Tibial nerve (tissue), 4 donors: Measurements from ENCODE around the gene NCS1. TPM values are rescaled to one million over a fixed set of nuclear protein-coding genes. Genes with fewer than 3 reads are reported as not detected.

ENCODE experiments used
- DNase-seq, 2 donors: peaks; one replicate each; pipeline ENCODE4 v3.0.0-alpha.2; 2019; ENCODE audit warnings: low spot score in 2 of 2
- H3K27ac ChIP-seq, 4 donors: fragments of 200-600 bp; sonication (generic) in 3 of 4; one replicate each; pipeline ENCODE4 v1.5.1; 2017 to 2019; ENCODE audit warnings: mild to moderate bottlenecking in 1 of 4
- H3K27me3 ChIP-seq, 2 donors: fragments of 200-600 bp; sonication (generic) in 1 of 2; one replicate each; pipeline versions ENCODE4 v1.5.1 to v1.6.0; 2017 to 2019
- H3K36me3 ChIP-seq, 3 donors: fragments of 200-600 bp; sonication (generic); one replicate each; pipeline ENCODE4 v1.5.1; 2018 to 2019
- H3K4me1 ChIP-seq, 4 donors: fragments of 200-600 bp; sonication (generic) in 3 of 4; one replicate each; pipeline ENCODE4 v1.5.1; 2017 to 2019
- H3K4me3 ChIP-seq, 4 donors: fragments of 200-600 bp; sonication (generic) in 3 of 4; one replicate each; pipeline ENCODE4 v1.5.1; 2017 to 2019; ENCODE audit warnings: mild to moderate bottlenecking in 1 of 4, moderate library complexity in 1 of 4
- H3K9me3 ChIP-seq, 4 donors: fragments of 200-600 bp; sonication (generic) in 3 of 4; one replicate each; pipeline ENCODE4 v1.5.1; 2017 to 2019
- EP300 ChIP-seq, 2 donors: sonication (generic); formaldehyde crosslinking; IDR thresholded peaks; one replicate each; pipeline ENCODE4 v1.6.1; 2017; ENCODE audit warnings: antibody characterized with exemption in 2 of 2, mild to moderate bottlenecking in 1 of 2
- POLR2A ChIP-seq, 2 donors: fragments of 450-650 bp; IDR thresholded peaks; one replicate each; pipeline ENCODE4 v1.6.1; 2017; ENCODE audit warnings: antibody characterized with exemption in 2 of 2, mild to moderate bottlenecking in 2 of 2, moderate library complexity in 2 of 2
- WGBS, 2 donors: methylation state at CpG; one replicate each; pipeline ENCODE4 v1.1.5; 2018; 5-methylcytosine and 5-hydroxymethylcytosine counted together
- total RNA-seq, 4 donors: library from RNA; depleted of rRNA; stranded (reverse); fragments of >200 nt; gene quantifications; one replicate each; pipeline ENCODE4 v1.1.0, GENCODE V29; 2016
- TF ChIP-seq, protein P1 (sequence below), 5 experiments: fragments of 200-600 bp in 3 of 5; fragments of 450-650 bp in 2 of 5; sonication (generic) in 3 of 5; IDR thresholded peaks; one replicate each; pipeline ENCODE4 v1.5.1; 2016 to 2019; ENCODE audit warnings: antibody characterized with exemption in 5 of 5, mild to moderate bottlenecking in 3 of 5, moderate library complexity in 2 of 5

The NCS1 gene
- total RNA-seq, 4 donors from 2014 or later: 5.7 to 10.7 (median 9.7) TPM

DNA sequence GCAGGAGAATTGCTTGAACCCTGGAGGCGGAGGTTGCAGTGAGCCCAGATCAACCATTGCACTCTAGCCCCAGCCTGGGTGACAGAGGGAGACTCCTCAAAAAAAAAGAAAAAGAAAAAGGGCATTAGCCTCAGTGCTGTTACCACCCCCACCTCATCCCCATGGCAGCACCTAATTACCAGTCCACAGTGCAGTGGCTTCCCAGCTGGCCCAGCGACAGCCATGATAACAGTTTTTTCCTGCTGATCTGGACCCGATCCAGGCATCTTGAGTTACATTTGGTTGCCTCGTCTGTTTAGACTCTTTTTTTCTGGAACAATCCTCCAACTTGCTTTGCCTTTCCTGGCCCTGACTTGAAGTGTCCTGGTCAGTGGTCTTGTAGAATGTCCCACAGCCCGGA is 24.4 kb downstream of the NCS1 start:
- Histone ChIP-seq H3K27ac (no peak overlapping the region), H3K27me3 (no peaks in the 10 kb centered on the region), H3K4me1 (peaks cover 0 to 60% (median 5%) of the 10 kb centered on the region in 4 donors), H3K9me3 (no peaks in the 10 kb centered on the region), H3K36me3 (no peaks in the 10 kb centered on the region), H3K4me3 (no peak overlapping the region)
- no peak for DNase-seq
- TF ChIP-seq EP300 (IDR thresholded peaks at IDR 0.05) (no peak), POLR2A (IDR thresholded peaks at IDR 0.05) (no peak)
- TF ChIP-seq, protein P1, sequence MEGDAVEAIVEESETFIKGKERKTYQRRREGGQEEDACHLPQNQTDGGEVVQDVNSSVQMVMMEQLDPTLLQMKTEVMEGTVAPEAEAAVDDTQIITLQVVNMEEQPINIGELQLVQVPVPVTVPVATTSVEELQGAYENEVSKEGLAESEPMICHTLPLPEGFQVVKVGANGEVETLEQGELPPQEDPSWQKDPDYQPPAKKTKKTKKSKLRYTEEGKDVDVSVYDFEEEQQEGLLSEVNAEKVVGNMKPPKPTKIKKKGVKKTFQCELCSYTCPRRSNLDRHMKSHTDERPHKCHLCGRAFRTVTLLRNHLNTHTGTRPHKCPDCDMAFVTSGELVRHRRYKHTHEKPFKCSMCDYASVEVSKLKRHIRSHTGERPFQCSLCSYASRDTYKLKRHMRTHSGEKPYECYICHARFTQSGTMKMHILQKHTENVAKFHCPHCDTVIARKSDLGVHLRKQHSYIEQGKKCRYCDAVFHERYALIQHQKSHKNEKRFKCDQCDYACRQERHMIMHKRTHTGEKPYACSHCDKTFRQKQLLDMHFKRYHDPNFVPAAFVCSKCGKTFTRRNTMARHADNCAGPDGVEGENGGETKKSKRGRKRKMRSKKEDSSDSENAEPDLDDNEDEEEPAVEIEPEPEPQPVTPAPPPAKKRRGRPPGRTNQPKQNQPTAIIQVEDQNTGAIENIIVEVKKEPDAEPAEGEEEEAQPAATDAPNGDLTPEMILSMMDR (IDR thresholded peaks at IDR 0.05): no peak
- WGBS, 2 donors: 42 to 54% methylated on average over 5 of the region's 5 CpGs

DNA sequence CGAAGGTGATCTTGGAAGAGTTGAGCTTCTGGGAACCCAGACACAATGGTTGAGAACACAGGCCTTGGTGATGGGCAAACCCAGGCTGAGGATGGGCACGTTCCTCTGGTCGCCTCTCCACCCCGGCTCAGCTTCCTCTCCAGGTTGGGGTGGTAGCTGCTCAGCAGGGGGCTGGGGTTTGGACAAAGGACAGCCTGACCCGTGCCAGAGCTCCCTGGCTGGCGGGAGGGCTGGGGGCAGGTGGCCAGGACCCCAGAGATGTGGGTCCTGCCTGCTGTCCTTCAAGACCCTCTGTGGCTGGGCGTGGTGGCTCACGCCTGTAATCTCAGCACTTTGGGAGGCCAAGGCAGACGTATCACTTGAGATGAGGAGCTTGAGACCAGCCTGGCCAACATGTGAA is 25.2 kb downstream of the NCS1 start:
- WGBS, 2 donors: 86 to 95% methylated on average over 7 to 9 of the region's 9 CpGs
- Histone ChIP-seq H3K27ac (no peak overlapping the region), H3K27me3 (no peaks in the 10 kb centered on the region)

DNA sequence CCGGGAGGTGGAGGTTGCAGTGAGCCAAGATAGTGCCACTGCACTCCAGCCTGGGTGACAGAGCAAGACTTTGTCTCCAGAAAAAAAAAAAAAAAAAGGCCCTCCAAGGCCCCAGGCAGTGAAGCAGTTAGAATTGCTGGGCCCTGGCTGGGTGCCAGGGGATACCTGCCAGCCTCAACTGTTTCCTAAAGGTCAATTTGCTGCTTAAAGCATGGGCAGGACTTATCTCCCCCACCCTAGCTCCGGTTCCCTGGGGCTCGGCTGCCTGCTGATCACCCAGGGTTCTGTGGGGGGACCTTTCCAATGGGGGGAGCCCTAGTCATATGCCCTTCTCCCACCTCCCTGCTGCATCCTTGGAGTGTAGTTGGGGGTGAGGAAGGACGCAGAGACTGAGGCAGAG is 25.7 kb downstream of the NCS1 start:
- DNase-seq: no peak
- no peak for TF ChIP-seq POLR2A (IDR thresholded peaks at IDR 0.05)
- no peak for TF ChIP-seq EP300 (IDR thresholded peaks at IDR 0.05)
- TF ChIP-seq, protein P1 (IDR thresholded peaks at IDR 0.05): no peak
- no peaks in the 10 kb centered on the region for H3K36me3 ChIP-seq
- no peaks in the 10 kb centered on the region for H3K27me3 ChIP-seq
- H3K27ac ChIP-seq: no peak overlapping the region
- H3K4me1 ChIP-seq: peaks cover 0 to 60% (median 5%) of the 10 kb centered on the region in 4 donors
- H3K9me3 ChIP-seq: no peaks in the 10 kb centered on the region
- H3K4me3 ChIP-seq: no peak overlapping the region
- WGBS, 2 donors: 82 to 89% methylated on average over 4 of the region's 4 CpGs

More for the DNA sequence above, 25.2 kb downstream of the NCS1 start:
- Histone ChIP-seq H3K4me3 (no peak overlapping the region), H3K36me3 (no peaks in the 10 kb centered on the region), H3K4me1 (peaks cover 0 to 60% (median 5%) of the 10 kb centered on the region in 4 donors), H3K9me3 (no peaks in the 10 kb centered on the region)
- TF ChIP-seq EP300 (IDR thresholded peaks at IDR 0.05): no peak
- TF ChIP-seq, protein P1 (IDR thresholded peaks at IDR 0.05): no peak
- no peak for TF ChIP-seq POLR2A (IDR thresholded peaks at IDR 0.05)
- no peak for DNase-seq

DNA sequence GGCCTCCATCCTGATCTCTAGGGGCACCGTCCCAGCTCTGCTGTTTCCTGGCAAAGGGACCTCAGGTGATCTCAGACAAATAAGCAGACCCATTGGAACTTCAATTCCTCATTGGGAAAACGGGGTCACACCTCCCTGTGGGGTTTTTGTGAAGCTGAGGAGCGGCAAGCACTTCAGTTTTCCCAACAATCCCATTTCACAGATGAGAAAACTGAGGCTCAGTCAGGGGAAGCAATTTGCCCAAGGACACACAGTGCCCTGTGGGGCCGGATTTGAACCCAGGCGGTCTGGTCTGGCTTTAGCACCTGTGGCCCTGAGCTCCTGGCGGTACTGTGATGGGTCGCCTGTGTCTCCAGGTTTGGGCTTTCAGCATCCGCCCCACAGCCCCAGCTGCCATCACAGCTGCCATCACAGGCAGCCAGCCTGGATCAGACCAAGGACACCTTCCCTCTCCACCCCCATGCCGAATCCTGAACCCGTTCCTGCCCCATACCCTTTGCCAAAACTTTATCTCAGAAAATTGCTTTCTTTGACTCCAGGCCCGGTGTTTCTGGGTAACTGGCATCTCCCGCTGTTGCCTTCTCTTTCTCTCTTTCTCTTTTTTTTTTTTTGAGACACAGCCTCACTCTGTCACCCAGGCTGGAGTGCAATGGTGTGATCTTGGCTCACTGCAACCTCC is 26.4 kb downstream of the NCS1 start:
- TF ChIP-seq, protein P1 (IDR thresholded peaks at IDR 0.05): no peak
- TF ChIP-seq POLR2A (IDR thresholded peaks at IDR 0.05) (no peak), EP300 (IDR thresholded peaks at IDR 0.05) (no peak)
- H3K9me3 ChIP-seq: no peaks in the 10 kb centered on the region
- H3K27me3 ChIP-seq: no peaks in the 10 kb centered on the region
- H3K4me1 ChIP-seq: peaks cover 0 to 56% (median 5%) of the 10 kb centered on the region in 4 donors
- no peak for DNase-seq
- H3K4me3 ChIP-seq: no peak overlapping the region
- H3K27ac ChIP-seq: peak overlapping the region in 1 of 4 donors; percentile 43
- WGBS, 2 donors: 78 to 87% methylated on average over 11 to 12 of the region's 12 CpGs
- H3K36me3 ChIP-seq: no peaks in the 10 kb centered on the region

DNA sequence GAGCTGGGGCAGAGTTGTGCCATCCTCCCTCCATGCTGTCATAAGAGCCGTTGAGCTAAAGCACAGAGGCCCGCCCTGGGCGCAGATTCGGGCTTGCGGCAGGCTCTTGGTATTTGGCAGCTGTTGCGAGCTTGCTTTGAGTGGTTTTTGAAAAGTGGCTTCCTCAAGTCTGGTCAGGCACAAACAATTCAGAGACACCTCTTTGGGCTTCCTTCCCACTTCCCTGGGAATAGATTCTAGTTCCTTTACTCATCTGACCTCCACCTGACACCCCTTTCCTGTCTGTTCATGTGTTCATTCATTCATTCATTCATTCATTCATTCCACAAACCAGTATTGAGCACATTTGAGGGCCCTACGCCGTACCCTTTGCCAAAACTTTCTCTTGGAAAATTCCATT is 27.4 kb downstream of the NCS1 start:
- DNase-seq: no peak
- H3K36me3 ChIP-seq: no peaks in the 10 kb centered on the region
- TF ChIP-seq, protein P1 (IDR thresholded peaks at IDR 0.05): no peak
- TF ChIP-seq POLR2A (IDR thresholded peaks at IDR 0.05) (no peak), EP300 (IDR thresholded peaks at IDR 0.05) (no peak)
- H3K27ac ChIP-seq: peak overlapping the region in 3 of 4 donors; percentile 7 to 43 (median 34)
- WGBS, 2 donors: 57 to 74% methylated on average over 8 of the region's 8 CpGs
- H3K9me3 ChIP-seq: no peaks in the 10 kb centered on the region
- H3K27me3 ChIP-seq: no peaks in the 10 kb centered on the region
- H3K4me3 ChIP-seq: no peak overlapping the region
- peaks cover 0 to 46% (median 5%) of the 10 kb centered on the region in 4 donors for H3K4me1 ChIP-seq
